HEK293 (cell line): Measurements from ENCODE around the gene SUPT3H.

Source experiments
- CTCF ChIA-PET: fragments of 350-600 bp; formaldehyde crosslinking; extraction: SDS; loops from one replicate; lab custom pipeline; 2021; ENCODE audit warnings: antibody characterized with exemption; lab: Yijun Ruan, JAX
- POLR2A ChIA-PET: fragments of 300-600 bp; formaldehyde crosslinking; extraction: SDS; loops from one replicate; lab custom pipeline; 2020; ENCODE audit warnings: antibody characterized with exemption, inconsistent platforms; lab: Yijun Ruan, JAX
- H3K27ac ChIP-seq: fragments of 200-500 bp; sonication (Bioruptor generic); 2 replicates; pipeline ENCODE4 v1.5.1; 2014; ENCODE audit warnings: low read depth, low read length, control low read depth, inconsistent platforms; ENCODE audit errors: extremely low read depth
- H3K36me3 ChIP-seq, 2 experiments: fragments of 200-500 bp in 1 of 2; sonication (Bioruptor generic) in 1 of 2; 1 replicate in 1 of 2; 2 replicates in 1 of 2; pipeline ENCODE4 v1.5.1; 2014 to 2017; ENCODE audit warnings: inconsistent platforms in 2 of 2, low read length in 2 of 2; ENCODE audit not compliant: control insufficient read depth in 2 of 2, insufficient read depth in 1 of 2
- H3K4me1 ChIP-seq: fragments of 200-500 bp; sonication (Bioruptor generic); 2 replicates; pipeline ENCODE4 v1.5.1; 2014; ENCODE audit warnings: mild to moderate bottlenecking, low read length, inconsistent platforms; ENCODE audit not compliant: control insufficient read depth, insufficient read depth
- H3K4me3 ChIP-seq: 2 replicates; pipeline ENCODE4 v1.5.1; 2011; ENCODE audit warnings: low read depth, mild to moderate bottlenecking, control low read depth, low read length, moderate library complexity
- H3K9me3 ChIP-seq: fragments of 200-500 bp; sonication (Bioruptor generic); 2 replicates; pipeline ENCODE4 v1.5.1; 2014; ENCODE audit warnings: low read depth, low read length, inconsistent platforms; ENCODE audit not compliant: control insufficient read depth, insufficient read depth
- GFI1B ChIP-seq: fragments of 450-650 bp; formaldehyde crosslinking; IDR thresholded peaks from 2 replicates; pipeline ENCODE4 v1.5.1; 2016; ENCODE audit warnings: missing biosample characterization, missing genetic modification characterization
- GLIS1 ChIP-seq: fragments of 450-650 bp; formaldehyde crosslinking; IDR thresholded peaks from 2 replicates; pipeline ENCODE4 v1.5.1; 2016; ENCODE audit warnings: missing biosample characterization, missing genetic modification characterization
- MYNN ChIP-seq: fragments of 450-650 bp; formaldehyde crosslinking; IDR thresholded peaks from 2 replicates; pipeline ENCODE4 v1.5.1; 2016; ENCODE audit warnings: missing biosample characterization, missing genetic modification characterization, borderline replicate concordance
- MZF1 ChIP-seq: fragments of 450-650 bp; formaldehyde crosslinking; IDR thresholded peaks from 2 replicates; pipeline ENCODE4 v1.5.1; 2017; ENCODE audit warnings: missing biosample characterization, missing genetic modification characterization, borderline replicate concordance
- PATZ1 ChIP-seq: fragments of 450-650 bp; formaldehyde crosslinking; IDR thresholded peaks from 2 replicates; pipeline ENCODE4 v1.5.1; 2016; ENCODE audit warnings: missing biosample characterization, missing genetic modification characterization
- ZNF292 ChIP-seq: fragments of 450-650 bp; formaldehyde crosslinking; IDR thresholded peaks from 2 replicates; pipeline ENCODE4 v1.5.1; 2016; ENCODE audit warnings: low read depth, missing biosample characterization, missing genetic modification characterization, borderline replicate concordance
- ZNF311 ChIP-seq: fragments of 450-650 bp; formaldehyde crosslinking; IDR thresholded peaks from 2 replicates; pipeline ENCODE4 v1.5.1; 2017; ENCODE audit warnings: missing biosample characterization, missing genetic modification characterization, borderline replicate concordance
- ZNF366 ChIP-seq: fragments of 450-650 bp; formaldehyde crosslinking; conservative IDR thresholded peaks from 2 replicates; pipeline ENCODE4 v1.5.1; 2016; ENCODE audit warnings: missing biosample characterization, missing genetic modification characterization
- ZNF548 ChIP-seq: fragments of 450-650 bp; formaldehyde crosslinking; IDR thresholded peaks from 2 replicates; pipeline ENCODE4 v1.5.1; 2016; ENCODE audit warnings: missing biosample characterization, missing genetic modification characterization
- ZNF623 ChIP-seq: fragments of 450-650 bp; formaldehyde crosslinking; IDR thresholded peaks from 2 replicates; pipeline ENCODE4 v1.5.1; 2016; ENCODE audit warnings: missing biosample characterization, missing genetic modification characterization
- ZNF626 ChIP-seq: fragments of 450-650 bp; sonication (Bioruptor Pico); formaldehyde crosslinking; IDR thresholded peaks from 2 replicates; pipeline ENCODE4 v1.5.1; 2018; ENCODE audit warnings: missing biosample characterization, missing genetic modification characterization, inconsistent platforms
- ZNF76 ChIP-seq: fragments of 450-650 bp; formaldehyde crosslinking; IDR thresholded peaks from 2 replicates; pipeline ENCODE4; 2016; ENCODE audit warnings: low read depth, missing biosample characterization, missing genetic modification characterization, borderline replicate concordance
- ZSCAN4 ChIP-seq: fragments of 450-650 bp; formaldehyde crosslinking; IDR thresholded peaks from 2 replicates; pipeline ENCODE4 v1.5.1; 2017; ENCODE audit warnings: missing biosample characterization, missing genetic modification characterization
- ZXDB ChIP-seq: fragments of 450-650 bp; formaldehyde crosslinking; IDR thresholded peaks from 2 replicates; pipeline ENCODE4 v1.5.1; 2016; ENCODE audit warnings: missing biosample characterization, missing genetic modification characterization
- TF ChIP-seq, protein P1 (sequence below): fragments of 450-650 bp; formaldehyde crosslinking; IDR thresholded peaks from 2 replicates; pipeline ENCODE4; 2016; ENCODE audit warnings: missing biosample characterization, missing genetic modification characterization
- TF ChIP-seq, protein P2 (sequence below): fragments of 450-650 bp; formaldehyde crosslinking; IDR thresholded peaks from 2 replicates; pipeline ENCODE4 v1.5.1; 2016; ENCODE audit warnings: missing biosample characterization, missing genetic modification characterization
- TF ChIP-seq, protein P3 (sequence below): fragments of 450-650 bp; formaldehyde crosslinking; IDR thresholded peaks from 2 replicates; pipeline ENCODE4 v1.5.1; 2016; ENCODE audit warnings: missing biosample characterization, missing genetic modification characterization, borderline replicate concordance
- TF ChIP-seq, protein P4 (sequence below): fragments of 450-650 bp; formaldehyde crosslinking; IDR thresholded peaks from 2 replicates; pipeline ENCODE4 v1.5.1; 2016; ENCODE audit warnings: missing biosample characterization, missing genetic modification characterization, low read depth

The SUPT3H gene

DNA sequence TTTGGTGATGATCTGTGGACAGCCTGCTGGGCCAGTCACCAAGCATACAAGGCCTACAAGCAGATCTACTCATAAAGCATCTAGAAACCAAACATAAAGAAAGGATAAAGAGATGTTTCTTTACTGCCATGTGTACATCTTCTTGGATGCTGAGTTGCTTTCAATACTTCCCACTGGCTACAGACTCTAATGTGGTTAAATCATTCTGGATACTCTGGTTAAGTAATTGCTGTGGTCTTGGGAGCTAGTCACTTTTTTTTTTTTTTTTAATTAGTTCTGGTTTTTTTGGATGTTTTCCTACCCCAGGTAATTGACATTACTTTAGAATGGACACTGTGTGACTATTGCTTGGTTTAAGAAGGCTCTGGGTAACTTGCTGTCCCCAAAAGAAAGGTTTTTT, 265.0 kb downstream of the SUPT3H start:
- Histone ChIP-seq H3K36me3 (no peaks in the 10 kb centered on the region), H3K4me3 (no peak overlapping the region), H3K9me3 (no peaks in the 10 kb centered on the region), H3K27ac (no peak overlapping the region), H3K4me1 (peaks cover 7% of the 10 kb centered on the region; the same call in 1 of the 2 replicates)
- POLR2A ChIA-PET: no interaction called here
- CTCF ChIA-PET: interaction anchor here (0.6 to 0.7 kb wide), 3 partner anchors 63 to 520 kb away, joined by 3 to 4 read pairs (median 3); no protein-coding TSS in a partner anchor
- TF ChIP-seq, protein P1, sequence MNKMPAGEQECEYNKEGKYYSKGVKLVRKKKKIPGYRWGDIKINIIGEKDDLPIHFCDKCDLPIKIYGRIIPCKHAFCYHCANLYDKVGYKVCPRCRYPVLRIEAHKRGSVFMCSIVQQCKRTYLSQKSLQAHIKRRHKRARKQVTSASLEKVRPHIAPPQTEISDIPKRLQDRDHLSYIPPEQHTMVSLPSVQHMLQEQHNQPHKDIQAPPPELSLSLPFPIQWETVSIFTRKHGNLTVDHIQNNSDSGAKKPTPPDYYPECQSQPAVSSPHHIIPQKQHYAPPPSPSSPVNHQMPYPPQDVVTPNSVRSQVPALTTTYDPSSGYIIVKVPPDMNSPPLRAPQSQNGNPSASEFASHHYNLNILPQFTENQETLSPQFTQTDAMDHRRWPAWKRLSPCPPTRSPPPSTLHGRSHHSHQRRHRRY (tag by site-specific recombination): no peak
- no peak for TF ChIP-seq ZNF548 (tag by site-specific recombination)
- no peak for TF ChIP-seq ZXDB (tag by site-specific recombination)
- TF ChIP-seq GLIS1: no peak
- TF ChIP-seq ZNF292 (tag by site-specific recombination): no peak
- TF ChIP-seq GFI1B (tag by site-specific recombination): no peak
- TF ChIP-seq ZNF311 (tag by site-specific recombination): no peak
- TF ChIP-seq PATZ1 (tag by site-specific recombination): no peak
- TF ChIP-seq ZSCAN4 (tag by site-specific recombination): no peak
- no peak for TF ChIP-seq ZNF366 (tag by site-specific recombination)
- no peak for TF ChIP-seq ZNF623 (tag by site-specific recombination)
- no peak for TF ChIP-seq MYNN
- TF ChIP-seq, protein P2, sequence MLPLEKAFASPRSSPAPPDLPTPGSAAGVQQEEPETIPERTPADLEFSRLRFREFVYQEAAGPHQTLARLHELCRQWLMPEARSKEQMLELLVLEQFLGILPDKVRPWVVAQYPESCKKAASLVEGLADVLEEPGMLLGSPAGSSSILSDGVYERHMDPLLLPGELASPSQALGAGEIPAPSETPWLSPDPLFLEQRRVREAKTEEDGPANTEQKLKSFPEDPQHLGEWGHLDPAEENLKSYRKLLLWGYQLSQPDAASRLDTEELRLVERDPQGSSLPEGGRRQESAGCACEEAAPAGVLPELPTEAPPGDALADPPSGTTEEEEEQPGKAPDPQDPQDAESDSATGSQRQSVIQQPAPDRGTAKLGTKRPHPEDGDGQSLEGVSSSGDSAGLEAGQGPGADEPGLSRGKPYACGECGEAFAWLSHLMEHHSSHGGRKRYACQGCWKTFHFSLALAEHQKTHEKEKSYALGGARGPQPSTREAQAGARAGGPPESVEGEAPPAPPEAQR (tag by site-specific recombination): no peak
- no peak for TF ChIP-seq MZF1 (tag by site-specific recombination)
- TF ChIP-seq, protein P3, sequence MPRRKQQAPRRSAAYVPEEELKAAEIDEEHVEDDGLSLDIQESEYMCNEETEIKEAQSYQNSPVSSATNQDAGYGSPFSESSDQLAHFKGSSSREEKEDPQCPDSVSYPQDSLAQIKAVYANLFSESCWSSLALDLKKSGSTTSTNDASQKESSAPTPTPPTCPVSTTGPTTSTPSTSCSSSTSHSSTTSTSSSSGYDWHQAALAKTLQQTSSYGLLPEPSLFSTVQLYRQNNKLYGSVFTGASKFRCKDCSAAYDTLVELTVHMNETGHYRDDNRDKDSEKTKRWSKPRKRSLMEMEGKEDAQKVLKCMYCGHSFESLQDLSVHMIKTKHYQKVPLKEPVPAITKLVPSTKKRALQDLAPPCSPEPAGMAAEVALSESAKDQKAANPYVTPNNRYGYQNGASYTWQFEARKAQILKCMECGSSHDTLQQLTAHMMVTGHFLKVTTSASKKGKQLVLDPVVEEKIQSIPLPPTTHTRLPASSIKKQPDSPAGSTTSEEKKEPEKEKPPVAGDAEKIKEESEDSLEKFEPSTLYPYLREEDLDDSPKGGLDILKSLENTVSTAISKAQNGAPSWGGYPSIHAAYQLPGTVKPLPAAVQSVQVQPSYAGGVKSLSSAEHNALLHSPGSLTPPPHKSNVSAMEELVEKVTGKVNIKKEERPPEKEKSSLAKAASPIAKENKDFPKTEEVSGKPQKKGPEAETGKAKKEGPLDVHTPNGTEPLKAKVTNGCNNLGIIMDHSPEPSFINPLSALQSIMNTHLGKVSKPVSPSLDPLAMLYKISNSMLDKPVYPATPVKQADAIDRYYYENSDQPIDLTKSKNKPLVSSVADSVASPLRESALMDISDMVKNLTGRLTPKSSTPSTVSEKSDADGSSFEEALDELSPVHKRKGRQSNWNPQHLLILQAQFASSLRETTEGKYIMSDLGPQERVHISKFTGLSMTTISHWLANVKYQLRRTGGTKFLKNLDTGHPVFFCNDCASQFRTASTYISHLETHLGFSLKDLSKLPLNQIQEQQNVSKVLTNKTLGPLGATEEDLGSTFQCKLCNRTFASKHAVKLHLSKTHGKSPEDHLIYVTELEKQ (tag by site-specific recombination): no peak

DNA sequence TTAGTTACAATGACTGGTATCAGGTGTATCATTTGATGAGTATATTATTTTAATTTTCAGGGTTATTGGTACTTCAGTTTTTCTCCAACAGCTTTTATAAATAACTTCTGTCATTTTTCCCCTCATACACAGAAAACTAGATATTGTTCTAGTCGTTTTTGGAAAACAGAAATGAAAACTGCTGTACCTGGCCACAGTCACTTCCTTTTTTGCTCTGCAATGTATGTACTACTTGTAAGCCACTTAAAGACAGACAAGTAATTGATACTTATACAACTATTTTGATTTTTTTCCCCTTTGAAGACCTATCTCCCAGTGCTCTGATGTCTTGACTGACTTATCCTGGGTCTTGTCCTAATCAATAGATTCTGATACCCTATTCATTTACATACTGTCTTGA, 268.2 kb downstream of the SUPT3H start:
- Histone ChIP-seq H3K9me3 (no peaks in the 10 kb centered on the region), H3K4me1 (no peaks in the 10 kb centered on the region), H3K27ac (no peak overlapping the region), H3K36me3 (no peaks in the 10 kb centered on the region), H3K4me3 (no peak overlapping the region)
- ChIA-PET POLR2A (no interaction called here), CTCF (no interaction called here)
- TF ChIP-seq ZNF76 (no peak), ZNF626 (no peak)
- TF ChIP-seq, protein P3 (tag by site-specific recombination): no peak
- TF ChIP-seq, protein P4, sequence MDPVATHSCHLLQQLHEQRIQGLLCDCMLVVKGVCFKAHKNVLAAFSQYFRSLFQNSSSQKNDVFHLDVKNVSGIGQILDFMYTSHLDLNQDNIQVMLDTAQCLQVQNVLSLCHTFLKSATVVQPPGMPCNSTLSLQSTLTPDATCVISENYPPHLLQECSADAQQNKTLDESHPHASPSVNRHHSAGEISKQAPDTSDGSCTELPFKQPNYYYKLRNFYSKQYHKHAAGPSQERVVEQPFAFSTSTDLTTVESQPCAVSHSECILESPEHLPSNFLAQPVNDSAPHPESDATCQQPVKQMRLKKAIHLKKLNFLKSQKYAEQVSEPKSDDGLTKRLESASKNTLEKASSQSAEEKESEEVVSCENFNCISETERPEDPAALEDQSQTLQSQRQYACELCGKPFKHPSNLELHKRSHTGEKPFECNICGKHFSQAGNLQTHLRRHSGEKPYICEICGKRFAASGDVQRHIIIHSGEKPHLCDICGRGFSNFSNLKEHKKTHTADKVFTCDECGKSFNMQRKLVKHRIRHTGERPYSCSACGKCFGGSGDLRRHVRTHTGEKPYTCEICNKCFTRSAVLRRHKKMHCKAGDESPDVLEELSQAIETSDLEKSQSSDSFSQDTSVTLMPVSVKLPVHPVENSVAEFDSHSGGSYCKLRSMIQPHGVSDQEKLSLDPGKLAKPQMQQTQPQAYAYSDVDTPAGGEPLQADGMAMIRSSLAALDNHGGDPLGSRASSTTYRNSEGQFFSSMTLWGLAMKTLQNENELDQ: no peak
